Measurements from ENCODE around the gene HIF3A. TPM values are rescaled to one million over a fixed set of nuclear protein-coding genes. Genes with fewer than 3 reads are reported as not detected.
"Not testable (repeated sequence)": the region's sequence is repeated elsewhere in the genome, so short reads cannot be mapped to it uniquely, and the experiment has no call there.

HIF3A gene
- total and polyA plus RNA-seq, 2 donors (not counting 3 experiments of a cell fraction or from before 2014, with no cell fraction given): 8.1 to 8.5 TPM

DNA sequence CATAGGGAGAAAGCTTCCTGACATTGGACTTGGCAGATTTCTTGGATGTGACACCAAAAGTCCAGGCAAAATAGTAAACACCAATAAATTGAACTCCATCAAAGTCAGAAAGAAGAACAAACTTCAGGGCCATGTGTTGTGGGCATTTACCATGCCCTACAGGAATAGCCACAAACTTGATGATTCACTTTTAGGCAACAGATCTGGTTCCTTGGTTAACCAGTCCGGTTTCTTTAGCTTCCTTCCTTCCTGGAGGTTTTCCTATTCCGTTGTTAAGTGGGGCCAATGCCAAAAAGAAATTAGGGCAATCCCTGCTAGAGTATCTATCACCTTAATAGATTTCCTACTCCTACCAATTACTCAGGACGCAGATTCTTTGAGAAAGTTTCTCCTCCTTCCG lies 42.1 kb upstream of the HIF3A start:
- FAIRE-seq (no peak), DNase-seq (ENCODE audit: low read depth, low spot score) (no peak)
- H3K4me1 ChIP-seq (ENCODE audit: control insufficient read depth, extremely low read depth, insufficient read depth, low read length): no peaks in the 10 kb centered on the region
- no peak for TF ChIP-seq JUN (IDR thresholded peaks at IDR 0.05; ENCODE audit: borderline replicate concordance, insufficient read depth, insufficient read length, low read depth)
- TF ChIP-seq, protein P1, sequence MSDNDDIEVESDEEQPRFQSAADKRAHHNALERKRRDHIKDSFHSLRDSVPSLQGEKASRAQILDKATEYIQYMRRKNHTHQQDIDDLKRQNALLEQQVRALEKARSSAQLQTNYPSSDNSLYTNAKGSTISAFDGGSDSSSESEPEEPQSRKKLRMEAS (IDR thresholded peaks at IDR 0.05; ENCODE audit: insufficient read depth, insufficient read length): no peak
- BruUV-seq (replicated peaks): no TSS peak
- H3K9me1 ChIP-seq (replicated peaks; ENCODE audit: control insufficient read depth, extremely low read depth, insufficient read depth, low read length): no peaks in the 10 kb centered on the region
- H3K27me3 ChIP-seq (ENCODE audit: control insufficient read depth in 2 of 2, insufficient read depth in 2 of 2, low read length in 2 of 2): peaks cover 6 to 10% of the 10 kb centered on the region in 2 experiments
- H3K9me3 ChIP-seq (replicated peaks; ENCODE audit: control insufficient read depth, insufficient read depth, low read length): no peaks in the 10 kb centered on the region
- no peak overlapping the region for H3K9ac ChIP-seq (replicated peaks; ENCODE audit: extremely low read depth, insufficient read depth, low read length)
- intact Hi-C loops (cut with micrococcal nuclease) (no loop called here), dilution Hi-C loops (cut with MboI; ENCODE audit: extremely low pct_ligation_motif_present, low sequenced_read_pairs) (no loop called here)
- no peaks in the 10 kb centered on the region for H4K20me1 ChIP-seq (replicated peaks; ENCODE audit: control insufficient read depth, extremely low read depth, insufficient read depth, low read length)
- H2AFZ ChIP-seq (ENCODE audit: low read depth, low read length): no peak overlapping the region
- H3K36me3 ChIP-seq (ENCODE audit: control insufficient read depth in 2 of 2, extremely low read depth in 1 of 2, insufficient read depth in 2 of 2, low read length in 2 of 2): no peaks in the 10 kb centered on the region
- H3K4me2 ChIP-seq (ENCODE audit: insufficient read depth, low read length): no peak overlapping the region
- H3K4me3 ChIP-seq (replicated peaks in 1 of 3; ENCODE audit: insufficient read depth in 1 of 3, low read depth in 1 of 3, low read length in 3 of 3): no peak overlapping the region
- no peaks in the 10 kb centered on the region for H3K79me2 ChIP-seq (ENCODE audit: control insufficient read depth, insufficient read depth, low read length)
- ChIA-PET CTCF (interaction anchor here (0.7 to 1.5 kb wide), 5 partner anchors 163 to 438 kb away, joined by 3 to 9 read pairs (median 3); no protein-coding TSS in a partner anchor), POLR2A (no interaction called here)
- no peak overlapping the region for H3K27ac ChIP-seq (ENCODE audit: insufficient read depth, low read depth, low read length)

DNA sequence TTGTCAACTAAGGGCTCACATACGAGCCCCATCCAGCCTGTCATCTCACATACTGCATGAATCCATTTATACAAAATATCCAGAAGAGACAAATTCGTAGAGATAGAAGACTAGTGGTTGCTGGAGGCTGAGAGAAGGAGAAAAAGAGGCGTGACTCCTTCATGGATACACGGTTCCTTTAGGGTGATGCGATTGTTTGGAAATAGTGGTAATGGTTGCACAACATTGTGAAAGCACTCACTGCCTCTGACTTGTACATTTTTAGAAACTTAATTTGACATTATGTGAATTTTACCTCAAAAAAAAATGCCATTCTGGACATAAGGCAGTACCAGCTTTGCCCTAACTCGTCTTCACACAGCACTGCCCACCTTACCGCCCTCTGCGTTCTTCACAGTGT lies 40.0 kb upstream of the HIF3A start:
- POLR2A ChIA-PET: interaction anchor here (0.7 kb wide), 1 partner anchor 42 kb away, joined by 5 read pairs; no protein-coding TSS in a partner anchor
- Histone ChIP-seq H2AFZ (ENCODE audit: low read depth, low read length) (no peak overlapping the region), H3K27ac (ENCODE audit: insufficient read depth, low read depth, low read length) (no peak overlapping the region), H4K20me1 (replicated peaks; ENCODE audit: control insufficient read depth, extremely low read depth, insufficient read depth, low read length) (no peaks in the 10 kb centered on the region), H3K9me1 (replicated peaks; ENCODE audit: control insufficient read depth, extremely low read depth, insufficient read depth, low read length) (no peaks in the 10 kb centered on the region), H3K4me2 (ENCODE audit: insufficient read depth, low read length) (no peak overlapping the region), H3K4me3 (replicated peaks in 1 of 3; ENCODE audit: insufficient read depth in 1 of 3, low read depth in 1 of 3, low read length in 3 of 3) (no peak overlapping the region), H3K9ac (replicated peaks; ENCODE audit: extremely low read depth, insufficient read depth, low read length) (no peak overlapping the region), H3K4me1 (ENCODE audit: control insufficient read depth, extremely low read depth, insufficient read depth, low read length) (no peaks in the 10 kb centered on the region), H3K9me3 (replicated peaks; ENCODE audit: control insufficient read depth, insufficient read depth, low read length) (no peaks in the 10 kb centered on the region), H3K27me3 (ENCODE audit: control insufficient read depth in 2 of 2, insufficient read depth in 2 of 2, low read length in 2 of 2) (peaks cover 8% of the 10 kb centered on the region in 2 experiments), H3K36me3 (ENCODE audit: control insufficient read depth in 2 of 2, extremely low read depth in 1 of 2, insufficient read depth in 2 of 2, low read length in 2 of 2) (no peaks in the 10 kb centered on the region), H3K79me2 (ENCODE audit: control insufficient read depth, insufficient read depth, low read length) (no peaks in the 10 kb centered on the region)
- no TSS peak for BruUV-seq (replicated peaks)
- FAIRE-seq: no peak
- CTCF ChIA-PET: interaction anchor here (1.0 to 1.3 kb wide), 4 partner anchors 8 to 228 kb away, joined by 3 to 5 read pairs (median 3); no protein-coding TSS in a partner anchor
- no peak for DNase-seq (ENCODE audit: low read depth, low spot score)
- TF ChIP-seq POLR2A (IDR thresholded peaks at IDR 0.05; ENCODE audit: low read depth, low read length): no peak
- intact Hi-C loops (cut with micrococcal nuclease): no loop called here
- dilution Hi-C loops (cut with MboI; ENCODE audit: extremely low pct_ligation_motif_present, low sequenced_read_pairs): no loop called here

DNA sequence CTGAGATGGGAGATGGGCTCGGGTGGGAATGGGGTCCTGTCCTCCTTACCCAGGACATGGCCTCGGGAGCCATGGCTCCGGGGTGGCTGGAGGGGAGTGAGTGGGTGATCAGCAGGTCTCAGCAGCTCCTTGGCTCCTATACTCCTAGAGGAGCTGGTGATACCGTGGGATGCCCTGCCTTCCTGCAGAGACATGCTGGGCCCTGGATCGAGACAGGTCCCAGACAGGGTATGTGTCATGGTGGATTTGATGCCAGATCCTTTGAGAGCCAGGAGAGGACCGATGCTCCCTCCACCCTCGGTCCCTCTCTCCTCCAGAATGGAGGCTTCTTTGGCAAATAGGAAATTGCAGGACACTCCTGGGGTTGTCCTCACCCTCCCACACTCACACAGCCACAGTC lies 35.3 kb upstream of the HIF3A start:
- H2AFZ ChIP-seq (ENCODE audit: low read depth, low read length); H3K79me2 ChIP-seq (ENCODE audit: control insufficient read depth, insufficient read depth, low read length); H3K4me1 ChIP-seq (ENCODE audit: control insufficient read depth, extremely low read depth, insufficient read depth, low read length); FAIRE-seq; BruUV-seq (replicated peaks); H3K4me2 ChIP-seq (ENCODE audit: insufficient read depth, low read length); H3K36me3 ChIP-seq (ENCODE audit: control insufficient read depth in 2 of 2, extremely low read depth in 1 of 2, insufficient read depth in 2 of 2, low read length in 2 of 2); POLR2A ChIA-PET; H3K27me3 ChIP-seq (ENCODE audit: control insufficient read depth in 2 of 2, insufficient read depth in 2 of 2, low read length in 2 of 2); DNase-seq (ENCODE audit: low read depth, low spot score); H3K27ac ChIP-seq (ENCODE audit: insufficient read depth, low read depth, low read length); H3K4me3 ChIP-seq (replicated peaks in 1 of 3; ENCODE audit: insufficient read depth in 1 of 3, low read depth in 1 of 3, low read length in 3 of 3); H3K9me3 ChIP-seq (replicated peaks; ENCODE audit: control insufficient read depth, insufficient read depth, low read length); H4K20me1 ChIP-seq (replicated peaks; ENCODE audit: control insufficient read depth, extremely low read depth, insufficient read depth, low read length); intact Hi-C loops (cut with micrococcal nuclease); H3K9ac ChIP-seq (replicated peaks; ENCODE audit: extremely low read depth, insufficient read depth, low read length); dilution Hi-C loops (cut with MboI; ENCODE audit: extremely low pct_ligation_motif_present, low sequenced_read_pairs); H3K9me1 ChIP-seq (replicated peaks; ENCODE audit: control insufficient read depth, extremely low read depth, insufficient read depth, low read length): not testable (repeated sequence)
- CTCF ChIA-PET: interaction anchor here (0.8 to 9.4 kb wide), 6 partner anchors 9 to 232 kb away, joined by 3 to 170 read pairs (median 23); no protein-coding TSS in a partner anchor
